Measurements from ENCODE around the gene KLF3. TPM values are rescaled to one million over a fixed set of nuclear protein-coding genes. Genes with fewer than 3 reads are reported as not detected.

The KLF3 gene
- total and polyA plus RNA-seq, 9 of the 15 experiments (the other 6 are each of a cell fraction or from before 2014, with no cell fraction given) = 9.9 to 47.2 (median 18.1) TPM

- TF ChIP-seq ZNF354B (CRISPR knock-in tag; IDR thresholded peaks at IDR 0.05) (no peak), FUS (optimal IDR thresholded peaks at IDR 0.05; ENCODE audit: low read depth, low read length) (no peak), PTRF (tag; IDR thresholded peaks at IDR 0.05) (no peak), TFAP4 (CRISPR knock-in tag; IDR thresholded peaks at IDR 0.05; ENCODE audit: borderline replicate concordance) (no peak), HDAC6 (IDR thresholded peaks at IDR 0.05; ENCODE audit: low read depth, low read length) (no peak), ZNF644 (tag; IDR thresholded peaks at IDR 0.05; ENCODE audit: low read depth) (no peak), RBM25 (IDR thresholded peaks at IDR 0.05; ENCODE audit: low read depth, low read length, severe bottlenecking) (no peak), POLR2H (tag; IDR thresholded peaks at IDR 0.05; ENCODE audit: low read depth) (no peak), ZFPM2 (CRISPR knock-in tag; IDR thresholded peaks at IDR 0.05) (no peak)
Measured at GRCh38 chr4:38676986-38677385, 13.0 kb downstream of the KLF3 start (continued).

- H3K79me2 ChIP-seq (ENCODE audit: control insufficient read depth, insufficient read depth, low read length) = peaks cover 95% of the 10 kb centered on the region
- BruUV-seq (replicated peaks) = no TSS peak
- no peak for FAIRE-seq
- no peaks in the 10 kb centered on the region for H3K9me1 ChIP-seq (ENCODE audit: control insufficient read depth, insufficient read depth, low read length)
- no peak overlapping the region for H3K4me3 ChIP-seq
- peaks cover 20 to 28% of the 10 kb centered on the region in 2 experiments for H3K4me1 ChIP-seq (replicated peaks in 1 of 2; ENCODE audit: control insufficient read depth in 2 of 2, insufficient read depth in 2 of 2, low read length in 2 of 2)
- in situ Hi-C loops (cut with MboI) = loop anchor here (5.0 kb wide), 1 partner anchor 55 kb away; no protein-coding TSS in a partner anchor
- no peaks in the 10 kb centered on the region for H3K27me3 ChIP-seq (ENCODE audit: control insufficient read depth in 2 of 2, insufficient read depth in 2 of 2, low read length in 2 of 2)
- no peak overlapping the region for H3K27ac ChIP-seq (ENCODE audit: extremely low read depth, low read depth, low read length)
- H4K20me1 ChIP-seq (replicated peaks; ENCODE audit: control insufficient read depth, insufficient read depth, low read length) = peaks cover 10% of the 10 kb centered on the region; the same call in 1 of the 2 replicates
- no peak overlapping the region for H2AFZ ChIP-seq (ENCODE audit: low read depth, low read length)
- peaks cover 61% of the 10 kb centered on the region for H3K36me3 ChIP-seq (ENCODE audit: control insufficient read depth, insufficient read depth, low read length)
- intact Hi-C loops (cut with micrococcal nuclease) = loop anchor here (5.0 kb wide), 1 partner anchor 50 kb away; no protein-coding TSS in a partner anchor
- ATAC-seq = no peak
- H3K9me3 ChIP-seq (replicated peaks; ENCODE audit: control insufficient read depth, insufficient read depth, low read depth, low read length) = no peaks in the 10 kb centered on the region
- no peak overlapping the region for H3K4me2 ChIP-seq (ENCODE audit: insufficient read depth, low read length)
- H3K9ac ChIP-seq (ENCODE audit: insufficient read depth in 1 of 2, low read depth in 2 of 2, low read length in 2 of 2) = no peak overlapping the region
- ChIA-PET POLR2A (interaction anchor here (0.7 to 1.0 kb wide), 2 partner anchors 8 to 11 kb away, joined by 3 read pairs; no protein-coding TSS in a partner anchor), CTCF (ENCODE audit: low intra/inter-chr PET ratio) (interaction anchor here (0.6 kb wide), 1 partner anchor 92 kb away, joined by 3 read pairs; no protein-coding TSS in a partner anchor)
- DNase-seq (ENCODE audit: extremely low read depth in 1 of 4, low spot score in 3 of 4) = no peak
- 94% methylated on average over 6 of the region's 6 CpGs for WGBS (ENCODE audit: insufficient coverage, low coverage, missing lambda C conversion rate)
- TF ChIP-seq ZNF133 (CRISPR knock-in tag; IDR thresholded peaks at IDR 0.05) (no peak), ETS1 (conservative IDR thresholded peaks at IDR 0.05; ENCODE audit: control insufficient read depth, low read depth, low read length) (no peak), MAX (CRISPR knock-in tag; IDR thresholded peaks at IDR 0.05) (no peak), ETS2 (tag; IDR thresholded peaks at IDR 0.05; ENCODE audit: borderline replicate concordance, poor library complexity, severe bottlenecking) (no peak), KDM1A (IDR thresholded peaks at IDR 0.05) (no peak), HMBOX1 (IDR thresholded peaks at IDR 0.05) (no peak), ID3 (CRISPR knock-in tag; IDR thresholded peaks at IDR 0.05) (no peak), ID3 (tag; IDR thresholded peaks at IDR 0.05) (no peak)
Measured at GRCh38 chr4:38677441-38677840, 13.4 kb downstream of the KLF3 start.

Measured in K562 (cell line).